MG63 (cell line): ENCODE measurements around the gene PHLPP1. TPM values are rescaled to one million over a fixed set of nuclear protein-coding genes. Genes with fewer than 3 reads are reported as not detected.

Experiments
- DNase-seq: peaks from one replicate; pipeline ENCODE4 v3.0.0-alpha.2; 2020
- H3K27me3 ChIP-seq: fragments of 250-450 bp; sonication (Bioruptor Pico); 2 replicates; pipeline ENCODE4 v1.5.1; 2020; ENCODE audit warnings: mild to moderate bottlenecking, moderate library complexity
- H3K36me3 ChIP-seq: fragments of 250-450 bp; sonication (Bioruptor Pico); 2 replicates; pipeline ENCODE4 v1.5.1; 2020; ENCODE audit warnings: mild to moderate bottlenecking, moderate library complexity
- H3K4me3 ChIP-seq: fragments of 250-450 bp; sonication (Bioruptor Pico); 2 replicates; pipeline ENCODE4 v1.5.1; 2020; ENCODE audit warnings: mild to moderate bottlenecking, moderate library complexity
- H3K9me3 ChIP-seq: fragments of 250-450 bp; sonication (Bioruptor Pico); 2 replicates; pipeline ENCODE4 v1.5.1; 2020; ENCODE audit warnings: mild to moderate bottlenecking, moderate library complexity
- total RNA-seq: library from RNA; depleted of rRNA; stranded (reverse); fragments of >200 nt; shearing (Covaris generic); gene quantifications from 2 replicates; pipeline ENCODE4 v1.2.3, GENCODE V29; 2014; ENCODE audit warnings: low replicate concordance

Gene PHLPP1
- total RNA-seq, 1 experiment from 2014 or later, result 6.6 TPM

GRCh38 chr18:62996566-62996965 is 281.2 kb downstream of the PHLPP1 start:
- H3K9me3 ChIP-seq, result no peaks in the 10 kb centered on the region
- no peaks in the 10 kb centered on the region for H3K36me3 ChIP-seq
- DNase-seq, result no peak
- H3K4me3 ChIP-seq, result no peak overlapping the region
- no peaks in the 10 kb centered on the region for H3K27me3 ChIP-seq

DNA sequence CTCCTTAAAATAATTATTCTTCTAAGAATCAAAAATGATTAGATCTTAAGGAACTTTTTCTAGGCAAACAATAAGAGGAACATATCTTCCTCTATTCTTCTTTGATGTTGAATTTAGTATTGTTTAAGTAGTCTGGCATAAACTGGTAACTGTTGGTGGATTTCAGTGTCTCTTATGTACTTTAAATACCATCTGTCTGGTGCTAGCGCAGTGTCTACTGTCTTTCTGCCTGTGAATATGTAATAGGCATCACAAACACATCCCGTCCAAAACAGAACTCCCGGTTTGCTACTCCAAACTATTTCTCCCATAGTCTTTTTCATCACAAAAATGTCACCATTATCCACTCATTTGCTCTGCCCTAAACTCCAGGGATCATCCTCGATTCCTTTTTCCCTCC is 281.7 kb downstream of the PHLPP1 start:
- Histone ChIP-seq H3K27me3 (no peaks in the 10 kb centered on the region), H3K4me3 (no peak overlapping the region), H3K36me3 (no peaks in the 10 kb centered on the region), H3K9me3 (no peaks in the 10 kb centered on the region)
- no peak for DNase-seq

- Histone ChIP-seq H3K36me3 (no peaks in the 10 kb centered on the region), H3K27me3 (no peaks in the 10 kb centered on the region), H3K4me3 (no peak overlapping the region), H3K9me3 (no peaks in the 10 kb centered on the region)
- no peak for DNase-seq
Observed at GRCh38 chr18:62998443-62998842, 283.1 kb downstream of the PHLPP1 start.

DNA sequence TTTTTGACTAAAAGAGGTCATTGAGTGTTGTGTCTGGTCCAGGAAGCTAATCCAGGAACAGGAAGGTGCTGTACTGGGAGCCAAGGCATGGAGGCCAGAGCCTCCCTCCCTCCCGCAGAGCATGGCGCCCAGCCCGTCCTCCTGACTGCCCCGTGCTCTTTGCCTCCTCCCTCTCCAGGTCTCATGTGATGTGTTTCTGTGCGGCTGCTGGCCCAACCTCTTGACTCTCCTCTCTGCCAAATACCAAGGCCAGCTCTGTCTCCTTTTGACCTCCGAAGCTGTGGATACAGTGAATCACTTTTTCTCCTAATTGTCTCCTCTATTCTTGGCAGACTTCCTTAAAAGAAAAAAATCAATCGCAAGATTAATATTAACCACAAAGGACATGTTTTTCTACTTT is 284.1 kb downstream of the PHLPP1 start:
- no peaks in the 10 kb centered on the region for H3K9me3 ChIP-seq
- no peaks in the 10 kb centered on the region for H3K36me3 ChIP-seq
- peak; percentile 97 for DNase-seq
- no peak overlapping the region for H3K4me3 ChIP-seq
- no peaks in the 10 kb centered on the region for H3K27me3 ChIP-seq

- DNase-seq, result no peak
- no peaks in the 10 kb centered on the region for H3K9me3 ChIP-seq
- H3K27me3 ChIP-seq, result no peaks in the 10 kb centered on the region
- H3K4me3 ChIP-seq, result no peak overlapping the region
- no peaks in the 10 kb centered on the region for H3K36me3 ChIP-seq
Observed at GRCh38 chr18:62999921-63000320, 284.6 kb downstream of the PHLPP1 start.

GRCh38 chr18:63000839-63001238 is 285.5 kb downstream of the PHLPP1 start:
- H3K9me3 ChIP-seq, result no peaks in the 10 kb centered on the region
- H3K36me3 ChIP-seq, result no peaks in the 10 kb centered on the region
- no peaks in the 10 kb centered on the region for H3K27me3 ChIP-seq
- no peak overlapping the region for H3K4me3 ChIP-seq
- no peak for DNase-seq

DNA sequence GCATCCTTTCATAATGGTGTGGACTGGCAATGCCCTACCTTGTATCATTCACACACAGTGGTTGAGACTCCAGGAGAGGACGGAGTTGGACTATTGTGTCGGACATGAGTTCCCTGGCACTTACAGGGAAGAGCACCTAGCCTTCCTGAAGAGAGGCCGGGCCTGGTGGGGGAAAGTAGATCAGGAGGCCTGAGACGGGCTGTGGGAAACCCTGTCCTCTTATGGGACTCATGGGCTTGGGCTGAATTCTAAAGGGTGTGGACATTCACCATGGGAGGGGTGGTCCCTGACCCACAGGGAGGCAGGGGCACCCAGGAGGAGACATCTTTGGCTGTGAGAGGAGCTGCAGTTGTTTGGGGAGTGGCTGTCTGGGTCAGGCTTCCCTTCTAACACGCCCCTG is 286.5 kb downstream of the PHLPP1 start:
- H3K36me3 ChIP-seq, result no peaks in the 10 kb centered on the region
- DNase-seq, result no peak
- H3K27me3 ChIP-seq, result no peaks in the 10 kb centered on the region
- no peak overlapping the region for H3K4me3 ChIP-seq
- H3K9me3 ChIP-seq, result no peaks in the 10 kb centered on the region

- Histone ChIP-seq H3K36me3 (no peaks in the 10 kb centered on the region), H3K9me3 (no peaks in the 10 kb centered on the region), H3K27me3 (no peaks in the 10 kb centered on the region), H3K4me3 (no peak overlapping the region)
- no peak for DNase-seq
Observed at GRCh38 chr18:63002305-63002704, 287.0 kb downstream of the PHLPP1 start.

DNA sequence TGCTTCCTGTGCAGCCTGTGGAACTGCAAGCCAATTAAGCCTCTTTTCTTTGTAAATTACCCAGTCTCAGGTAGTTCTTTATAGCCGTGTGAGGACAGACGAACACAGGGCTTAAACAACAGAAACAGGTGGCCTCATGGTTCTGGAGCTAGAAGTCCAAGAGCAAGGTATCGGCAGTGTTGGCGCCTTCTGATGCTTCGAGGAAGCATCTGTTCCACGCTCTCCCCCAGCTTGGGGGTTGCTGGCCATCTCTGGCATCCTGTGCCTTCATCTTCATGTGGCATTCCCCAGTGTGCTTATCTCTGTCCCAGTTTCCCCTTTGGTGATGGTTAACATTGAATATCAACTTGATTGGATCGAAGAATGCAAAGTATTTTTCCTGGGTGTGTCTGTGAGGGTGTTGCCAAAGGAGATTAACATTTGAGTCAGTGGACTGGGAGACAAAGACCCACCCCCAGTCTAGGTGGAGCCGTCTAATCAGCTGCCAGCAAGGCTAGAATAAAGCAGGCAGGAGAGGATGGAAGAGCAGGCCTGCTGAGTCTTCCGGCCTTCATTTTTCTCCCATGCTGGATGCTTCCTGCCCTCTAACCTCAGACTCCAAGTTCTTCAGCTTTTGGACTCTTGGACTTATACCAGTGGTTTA is 287.6 kb downstream of the PHLPP1 start:
- Histone ChIP-seq H3K27me3 (no peaks in the 10 kb centered on the region), H3K4me3 (no peak overlapping the region), H3K36me3 (no peaks in the 10 kb centered on the region), H3K9me3 (no peaks in the 10 kb centered on the region)
- DNase-seq, result no peak

GRCh38 chr18:63003899-63004298 is 288.6 kb downstream of the PHLPP1 start:
- DNase-seq, result no peak
- Histone ChIP-seq H3K27me3 (no peaks in the 10 kb centered on the region), H3K9me3 (no peaks in the 10 kb centered on the region), H3K36me3 (no peaks in the 10 kb centered on the region), H3K4me3 (no peak overlapping the region)

- Histone ChIP-seq H3K4me3 (no peak overlapping the region), H3K36me3 (no peaks in the 10 kb centered on the region), H3K9me3 (no peaks in the 10 kb centered on the region), H3K27me3 (no peaks in the 10 kb centered on the region)
- DNase-seq, result no peak
Observed at GRCh38 chr18:63004466-63005089, 289.2 kb downstream of the PHLPP1 start.

DNA sequence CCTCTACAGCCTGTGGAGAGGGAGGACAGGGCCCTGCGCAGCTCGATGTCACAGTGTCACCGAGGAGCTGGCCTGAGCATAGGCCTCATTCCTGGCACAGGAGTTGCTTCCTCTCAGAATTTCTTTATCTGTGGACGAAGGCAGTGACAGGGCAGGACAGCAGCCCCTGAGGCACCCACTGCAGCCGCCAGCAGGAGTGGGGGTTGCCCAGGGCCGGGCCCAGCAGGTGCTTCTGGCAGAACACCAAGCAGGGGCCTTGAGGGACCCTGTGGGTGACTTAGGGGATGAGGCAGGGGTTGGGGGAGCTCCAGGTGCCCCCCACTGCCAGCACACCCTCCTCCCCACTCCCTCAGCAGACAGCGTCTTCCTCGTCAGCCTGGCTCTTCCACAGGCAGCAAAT is 290.0 kb downstream of the PHLPP1 start:
- no peak for DNase-seq
- Histone ChIP-seq H3K27me3 (no peaks in the 10 kb centered on the region), H3K36me3 (no peaks in the 10 kb centered on the region), H3K4me3 (no peak overlapping the region), H3K9me3 (no peaks in the 10 kb centered on the region)

DNA sequence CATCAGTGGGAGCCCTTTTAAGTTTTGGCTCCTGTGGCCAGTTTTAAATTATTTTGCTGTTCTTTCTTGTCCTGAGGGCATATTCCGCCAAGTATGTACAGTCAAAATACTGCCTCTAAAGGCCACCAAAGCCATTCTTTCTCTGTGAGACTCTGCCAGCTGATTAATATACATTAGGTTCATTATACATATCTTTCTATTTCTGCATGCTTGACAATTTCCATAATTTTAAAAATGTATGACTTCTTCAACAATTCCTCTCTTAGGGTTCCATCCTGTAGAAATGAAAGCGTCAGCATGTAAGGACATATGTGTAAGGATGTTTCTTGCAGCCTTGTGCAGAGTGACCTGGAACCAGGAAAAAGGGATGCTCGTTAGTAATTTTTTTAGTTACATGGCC is 291.9 kb downstream of the PHLPP1 start:
- Histone ChIP-seq H3K27me3 (no peaks in the 10 kb centered on the region), H3K4me3 (no peak overlapping the region), H3K9me3 (0 out of 2 replicates have a peak, but pooled peaks cover 2% of the 10 kb centered on the region), H3K36me3 (no peaks in the 10 kb centered on the region)
- no peak for DNase-seq

GRCh38 chr18:63016270-63016669 is 300.9 kb downstream of the PHLPP1 start:
- peak; percentile 40 for DNase-seq
- Histone ChIP-seq H3K27me3 (no peaks in the 10 kb centered on the region; the same call in 1 of the 2 replicates), H3K9me3 (peaks cover 6% of the 10 kb centered on the region)

GRCh38 chr18:63017076-63017475 is 301.7 kb downstream of the PHLPP1 start:
- Histone ChIP-seq H3K9me3 (peaks cover 6% of the 10 kb centered on the region), H3K27me3 (no peaks in the 10 kb centered on the region; the same call in 1 of the 2 replicates), H3K36me3 (no peaks in the 10 kb centered on the region), H3K4me3 (no peak overlapping the region)
- no peak for DNase-seq

More at GRCh38 chr18:63016270-63016669, 300.9 kb downstream of the PHLPP1 start:
- H3K36me3 ChIP-seq, result no peaks in the 10 kb centered on the region
- no peak overlapping the region for H3K4me3 ChIP-seq

GRCh38 chr18:63017977-63018376 is 302.6 kb downstream of the PHLPP1 start:
- no peaks in the 10 kb centered on the region for H3K36me3 ChIP-seq
- DNase-seq, result no peak
- H3K27me3 ChIP-seq, result no peaks in the 10 kb centered on the region; the same call in 1 of the 2 replicates
- no peak overlapping the region for H3K4me3 ChIP-seq
- peaks cover 6% of the 10 kb centered on the region for H3K9me3 ChIP-seq

- DNase-seq, result no peak
- no peaks in the 10 kb centered on the region for H3K36me3 ChIP-seq
- H3K27me3 ChIP-seq, result no peaks in the 10 kb centered on the region
- H3K4me3 ChIP-seq, result no peak overlapping the region
- H3K9me3 ChIP-seq, result peaks cover 6% of the 10 kb centered on the region
Observed at GRCh38 chr18:63022429-63023022, 307.2 kb downstream of the PHLPP1 start.
